ENCODE measurements around the gene BOLA3.
"Not testable (repeated sequence)": the region's sequence is repeated elsewhere in the genome, so short reads cannot be mapped to it uniquely, and the experiment has no call there.

BOLA3 gene

GRCh38 chr2:74089816-74090745 is 57.6 kb downstream of the BOLA3 start:
- no peak for TF ChIP-seq CTCF (conservative IDR thresholded peaks at IDR 0.05; ENCODE audit: low read length)
- no peak for DNase-seq (ENCODE audit: low read depth)

GRCh38 chr2:74088676-74089075 is 59.0 kb downstream of the BOLA3 start:
- H3K4me3 ChIP-seq (ENCODE audit: low read length); DNase-seq (ENCODE audit: low read depth): not testable (repeated sequence)

More at GRCh38 chr2:74089816-74090745, 57.6 kb downstream of the BOLA3 start:
- H3K4me3 ChIP-seq (ENCODE audit: low read length), result no peak overlapping the region

- DNase-seq (ENCODE audit: low read depth), result no peak
- no peak overlapping the region for H3K4me3 ChIP-seq (ENCODE audit: low read length)
- no peak for TF ChIP-seq CTCF (conservative IDR thresholded peaks at IDR 0.05; ENCODE audit: low read length)
Observed at GRCh38 chr2:74087696-74088095, 60.0 kb downstream of the BOLA3 start.

- no peak for TF ChIP-seq CTCF (conservative IDR thresholded peaks at IDR 0.05; ENCODE audit: low read length)
- H3K4me3 ChIP-seq (ENCODE audit: low read length), result no peak overlapping the region
- no peak for DNase-seq (ENCODE audit: low read depth)
Observed at GRCh38 chr2:74086021-74086420, 61.7 kb downstream of the BOLA3 start.
